IMR-90 (cell line): ENCODE data around the gene HSPA1A. TPM values are rescaled to one million over a fixed set of nuclear protein-coding genes. Genes with fewer than 3 reads are reported as not detected.

Experiments
- ATAC-seq: fragments of 200-7000 bp; cut with Tn5 transposase; 2 replicates; pipeline ENCODE4 v1.9.1; 2020; ENCODE audit warnings: low read depth, mild to moderate bottlenecking, moderate library complexity
- BruUV-seq: library from RNA; stranded (reverse); fragments of 400-500 nt; replicated peaks from 2 replicates; lab custom pipeline; 2021; lab: Mats Ljungman, UMichigan
- CTCF ChIA-PET: fragments of 300-600 bp; formaldehyde crosslinking; extraction: SDS; loops from one replicate; lab custom pipeline; 2021; ENCODE audit warnings: antibody characterized with exemption; lab: Yijun Ruan, JAX
- POLR2A ChIA-PET: fragments of 300-600 bp; sonication (Branson Sonifier 250); formaldehyde crosslinking; loops from one replicate; lab custom pipeline; 2022; ENCODE audit warnings: antibody characterized with exemption; ENCODE audit not compliant: unreplicated experiment; lab: Charles Lee
- DNase-seq: peaks from one replicate; pipeline ENCODE4 v3.0.0; 2013
- H2AFZ ChIP-seq: replicated peaks from 2 replicates; pipeline ENCODE3; 2013; ENCODE audit warnings: low read length, mild to moderate bottlenecking; ENCODE audit not compliant: poor library complexity
- H2AK5ac ChIP-seq: 2 replicates; pipeline ENCODE4 v1.6.1; 2013; ENCODE audit warnings: low read depth, low read length, inconsistent platforms
- H2AK9ac ChIP-seq: replicated peaks from 2 replicates; pipeline ENCODE3; 2013; ENCODE audit warnings: mild to moderate bottlenecking, low read depth, low read length, moderate library complexity; ENCODE audit not compliant: poor library complexity
- H2BK120ac ChIP-seq: 2 replicates; pipeline ENCODE4 v1.6.1; 2013; ENCODE audit warnings: low read depth, low read length, inconsistent platforms
- H2BK15ac ChIP-seq: 3 replicates; pipeline ENCODE4 v1.6.1; 2013; ENCODE audit warnings: low read depth, low read length, inconsistent platforms
- H2BK20ac ChIP-seq: 2 replicates; pipeline ENCODE4 v1.6.1; 2013; ENCODE audit warnings: low read depth, mild to moderate bottlenecking, inconsistent platforms, low read length, moderate library complexity
- H2BK5ac ChIP-seq: 2 replicates; pipeline ENCODE4 v1.6.1; 2013; ENCODE audit warnings: mild to moderate bottlenecking, low read depth, low read length, inconsistent platforms; ENCODE audit not compliant: poor library complexity, severe bottlenecking
- H3K14ac ChIP-seq: replicated peaks from 2 replicates; pipeline ENCODE4 v1.6.1; 2013; ENCODE audit warnings: low read depth, low read length, inconsistent platforms
- H3K18ac ChIP-seq: 2 replicates; pipeline ENCODE4 v1.6.1; 2013; ENCODE audit warnings: low read depth, low read length, control low read depth
- H3K23ac ChIP-seq: 2 replicates; pipeline ENCODE4 v1.6.1; 2013; ENCODE audit warnings: low read depth, low read length, inconsistent platforms
- H3K27ac ChIP-seq: 2 replicates; pipeline ENCODE4 v1.5.1; 2013; ENCODE audit warnings: mild to moderate bottlenecking, control low read depth, low read length; ENCODE audit not compliant: insufficient read depth
- H3K27me3 ChIP-seq: 2 replicates; pipeline ENCODE4 v1.6.1; 2013; ENCODE audit warnings: low read length; ENCODE audit not compliant: control insufficient read depth, insufficient read depth
- H3K36me3 ChIP-seq: 2 replicates; pipeline ENCODE4 v1.6.1; 2013; ENCODE audit warnings: low read length, mixed read lengths; ENCODE audit not compliant: control insufficient read depth, insufficient read depth
- H3K4ac ChIP-seq: 2 replicates; pipeline ENCODE4 v1.6.1; 2013; ENCODE audit warnings: low read depth, low read length, inconsistent platforms
- H3K4me1 ChIP-seq: 2 replicates; pipeline ENCODE4 v1.6.1; 2013; ENCODE audit warnings: low read length, mixed read lengths; ENCODE audit not compliant: control insufficient read depth, insufficient read depth
- H3K4me2 ChIP-seq: 2 replicates; pipeline ENCODE4 v1.6.1; 2013; ENCODE audit warnings: low read depth, mild to moderate bottlenecking, control low read depth, low read length, moderate library complexity
- H3K4me3 ChIP-seq: 2 replicates; pipeline ENCODE4 v1.5.1; 2013; ENCODE audit warnings: low read depth, mild to moderate bottlenecking, control low read depth, low read length, moderate library complexity; ENCODE audit not compliant: insufficient read depth
- H3K56ac ChIP-seq: 2 replicates; pipeline ENCODE4 v1.6.1; 2013; ENCODE audit warnings: low read length, inconsistent platforms; ENCODE audit not compliant: insufficient read depth; ENCODE audit errors: extremely low read depth
- H3K79me1 ChIP-seq, 2 experiments: 2 replicates each; pipeline ENCODE4 v1.6.1; 2013; ENCODE audit warnings: low read length in 2 of 2, inconsistent platforms in 1 of 2, low read depth in 1 of 2
- H3K9ac ChIP-seq: 2 replicates; pipeline ENCODE4 v1.6.1; 2013; ENCODE audit warnings: low read depth, low read length, control low read depth
- H3K9me1 ChIP-seq: 2 replicates; pipeline ENCODE4 v1.6.1; 2013; ENCODE audit warnings: low read length, inconsistent platforms; ENCODE audit not compliant: insufficient read depth
- H3K9me3 ChIP-seq: 2 replicates; pipeline ENCODE4 v1.6.1; 2013; ENCODE audit warnings: low read length; ENCODE audit not compliant: control insufficient read depth, insufficient read depth
- H4K20me1 ChIP-seq: 2 replicates; pipeline ENCODE4 v1.6.1; 2013; ENCODE audit warnings: low read length, inconsistent platforms; ENCODE audit not compliant: insufficient read depth
- H4K5ac ChIP-seq: 2 replicates; pipeline ENCODE4 v1.6.1; 2013; ENCODE audit warnings: mild to moderate bottlenecking, low read depth, low read length, control low read depth
- H4K8ac ChIP-seq, 2 experiments: 2 replicates each; pipeline ENCODE4 v1.6.1; 2013; ENCODE audit warnings: low read depth in 2 of 2, low read length in 2 of 2, control low read depth in 1 of 2, inconsistent platforms in 1 of 2
- H4K91ac ChIP-seq: 2 replicates; pipeline ENCODE4 v1.6.1; 2013; ENCODE audit warnings: low read depth, low read length, inconsistent platforms; ENCODE audit not compliant: insufficient read depth
- BHLHE40 ChIP-seq: fragments of 150-350 bp; IDR thresholded peaks from 2 replicates; pipeline ENCODE4 v1.6.1; 2016; ENCODE audit warnings: mild to moderate bottlenecking, low read depth, low read length
- CHD1 ChIP-seq: IDR thresholded peaks from 2 replicates; pipeline ENCODE4 v1.6.1; 2012; ENCODE audit warnings: low read depth, low read length, improper control_type of control experiment
- CTCF ChIP-seq: conservative IDR thresholded peaks from 2 replicates; pipeline ENCODE4 v1.5.1; 2012; ENCODE audit warnings: mild to moderate bottlenecking, low read depth, low read length, improper control_type of control experiment
- ELK1 ChIP-seq: fragments of 150-350 bp; IDR thresholded peaks from 2 replicates; pipeline ENCODE4 v1.6.1; 2016; ENCODE audit warnings: low read depth, mild to moderate bottlenecking, low read length, moderate library complexity, borderline replicate concordance
- FOS ChIP-seq: fragments of 150-350 bp; IDR thresholded peaks from 2 replicates; pipeline ENCODE4 v1.6.1; 2016; ENCODE audit warnings: low read depth, low read length
- MAFK ChIP-seq: IDR thresholded peaks from 2 replicates; pipeline ENCODE4 v1.6.1; 2012; ENCODE audit warnings: low read depth, low read length, improper control_type of control experiment
- MAZ ChIP-seq: IDR thresholded peaks from 2 replicates; pipeline ENCODE4 v1.6.1; 2012; ENCODE audit warnings: low read depth, mild to moderate bottlenecking, low read length, improper control_type of control experiment, moderate library complexity, borderline replicate concordance
- MXI1 ChIP-seq: IDR thresholded peaks from 2 replicates; pipeline ENCODE4 v1.6.1; 2012; ENCODE audit warnings: low read depth, mild to moderate bottlenecking, low read length, moderate library complexity, borderline replicate concordance
- NFE2L2 ChIP-seq: fragments of 150-350 bp; IDR thresholded peaks from 2 replicates; pipeline ENCODE4 v1.6.1; 2016; ENCODE audit warnings: low read depth, mild to moderate bottlenecking, low read length
- RAD21 ChIP-seq: IDR thresholded peaks from 2 replicates; pipeline ENCODE4 v1.6.1; 2012; ENCODE audit warnings: low read length, improper control_type of control experiment
- RFX5 ChIP-seq: IDR thresholded peaks from 2 replicates; pipeline ENCODE4 v1.8.0; 2012; ENCODE audit warnings: low read depth, mild to moderate bottlenecking, low read length, moderate library complexity
- SMC3 ChIP-seq: fragments of 150-350 bp; IDR thresholded peaks from 2 replicates; pipeline ENCODE4 v1.6.1; 2016; ENCODE audit warnings: low read depth, mild to moderate bottlenecking, antibody characterized with exemption, low read length, moderate library complexity
- USF2 ChIP-seq: fragments of 150-350 bp; IDR thresholded peaks from 2 replicates; pipeline ENCODE4 v1.6.1; 2017; ENCODE audit warnings: mild to moderate bottlenecking, antibody characterized with exemption, low read length, low read depth
- WGBS, 2 experiments: methylation state at CpG; one replicate each; pipeline versions ENCODE4 v1.1.5 to v1.1.7; 2013; ENCODE audit warnings: missing lambda C conversion rate in 2 of 2; ENCODE audit not compliant: insufficient read length in 1 of 2; ENCODE audit errors: extremely low coverage in 2 of 2; 5-methylcytosine and 5-hydroxymethylcytosine counted together
- dilution Hi-C: fragments of 300-500 bp; cut with HindIII; formaldehyde crosslinking; loops from one replicate; pipeline ENCODE4 v1.14.3; 2018; ENCODE audit warnings: low sequenced_read_pairs; ENCODE audit not compliant: unreplicated experiment
- in situ Hi-C: fragments of 300-500 bp; cut with MboI; formaldehyde crosslinking; loops from 3 replicates; pipeline ENCODE4 v1.14.3; 2019; ENCODE audit warnings: low sequenced_read_pairs, inconsistent platforms, mixed read lengths
- intact Hi-C: fragments of 100-400 bp; cut with micrococcal nuclease; formaldehyde crosslinking; loops from 2 replicates; pipeline ENCODE4 v1.10.0; 2022
- polyA plus RNA-seq, 3 experiments: library from polyadenylated mRNA; depleted of rRNA; stranded (reverse); fragments of >200 nt; gene quantifications; 2 replicates each; pipeline ENCODE4 v1.2.3, GENCODE V29; 2012; ENCODE audit warnings: low replicate concordance in 1 of 3
- total RNA-seq: library from RNA; depleted of rRNA; stranded (reverse); fragments of >200 nt; gene quantifications from 2 replicates; pipeline ENCODE4 v1.2.3, GENCODE V29; 2012

Gene HSPA1A
- total and polyA plus RNA-seq, 2 of the 4 experiments (the other 2 are of a cell fraction) = 94.6 to 95.3 TPM

- Histone ChIP-seq H3K4me2 (peak overlapping the region; percentile 83), H4K8ac (peak overlapping the region in 1 of 2 experiments; percentile 73; a peak in 1 of 4 replicates), H3K36me3 (0 out of 2 replicates have a peak, but pooled peaks cover 2% of the 10 kb centered on the region), H3K4ac (no peak overlapping the region), H4K5ac (no peak overlapping the region), H3K27ac (no peak overlapping the region), H3K9me3 (no peaks in the 10 kb centered on the region), H3K23ac (no peak overlapping the region), H2BK120ac (no peak overlapping the region), H2AFZ (peak overlapping the region; percentile 83), H2BK5ac (no peak overlapping the region), H3K9ac (no peak overlapping the region), H3K4me1 (peaks cover 4% of the 10 kb centered on the region), H3K18ac (no peak overlapping the region), H4K20me1 (no peaks in the 10 kb centered on the region), H2BK15ac (no peak overlapping the region), H4K91ac (no peak overlapping the region), H3K9me1 (peaks cover 9% of the 10 kb centered on the region), H3K56ac (no peak overlapping the region), H2AK5ac (no peak overlapping the region), H3K27me3 (no peaks in the 10 kb centered on the region), H3K14ac (no peak overlapping the region), H2AK9ac (no peak overlapping the region), H3K4me3 (peak overlapping the region; percentile 27; the same call in 1 of the 2 replicates), H2BK20ac (no peak overlapping the region), H3K79me1 (no peaks in the 10 kb centered on the region)
- TF ChIP-seq MXI1 (no peak), MAFK (no peak), MAZ (no peak), RAD21 (no peak), USF2 (no peak), NFE2L2 (no peak), ELK1 (no peak), BHLHE40 (no peak), FOS (no peak), CTCF (no peak), RFX5 (no peak), SMC3 (no peak), CHD1 (no peak)
- dilution Hi-C loops (no loop called here), in situ Hi-C loops (no loop called here), intact Hi-C loops (no loop called here)
- ATAC-seq = peak; percentile 79
- ChIA-PET POLR2A (no interaction called here), CTCF (interaction anchor here (1.0 kb wide), 1 partner anchor 28 kb away, joined by 3 read pairs; no protein-coding TSS in a partner anchor)
- DNase-seq = no peak
- BruUV-seq = no TSS peak
- 34% methylated on average over 19 of the region's 42 CpGs; no CpG with 5 or more reads in 1 of the 2 experiments for WGBS, 2 experiments
Measured at GRCh38 chr6:31765910-31766794, 49.2 kb upstream of the HSPA1A start.
